Fibroblast of mammary gland (primary cell): ENCODE results near the gene IQUB.
"Not testable (repeated sequence)": the region's sequence is repeated elsewhere in the genome, so short reads cannot be mapped to it uniquely, and the experiment has no call there.

Experiments used
- DNase-seq: peaks from one replicate; pipeline ENCODE4 v3.0.0-alpha.2; 2010; ENCODE audit warnings: low read depth
- H3K4me3 ChIP-seq: 2 replicates; pipeline ENCODE4 v1.5.1; 2011; ENCODE audit warnings: low read depth, mild to moderate bottlenecking, low read length, moderate library complexity; ENCODE audit not compliant: control insufficient read depth
- CTCF ChIP-seq: conservative IDR thresholded peaks from 2 replicates; pipeline ENCODE4 v1.5.1; 2011; ENCODE audit warnings: low read depth, low read length, inconsistent platforms; ENCODE audit not compliant: control insufficient read depth, insufficient read depth

Gene IQUB

GRCh38 chr7:123533929-123534382, 439 bp downstream of the IQUB start:
- no peak for DNase-seq
- H3K4me3 ChIP-seq, result peak overlapping the region; percentile 61
- no peak for TF ChIP-seq CTCF

GRCh38 chr7:123533553-123533917, 860 bp downstream of the IQUB start:
- no peak overlapping the region for H3K4me3 ChIP-seq
- DNase-seq, result no peak
- TF ChIP-seq CTCF, result no peak

GRCh38 chr7:123532788-123533552, 1.4 kb downstream of the IQUB start:
- peak overlapping the region; percentile 27 for H3K4me3 ChIP-seq
- DNase-seq, result peak; percentile 27

- DNase-seq, result not testable (repeated sequence)
- H3K4me3 ChIP-seq, result peak overlapping the region; percentile 33
These were observed 2.1 kb downstream of the IQUB start for GRCh38 chr7:123532343-123532742.

- not testable (repeated sequence) for DNase-seq
These were observed 4.3 kb downstream of the IQUB start for GRCh38 chr7:123530035-123530591.

GRCh38 chr7:123528265-123528664, 6.1 kb downstream of the IQUB start:
- TF ChIP-seq CTCF, result no peak
- no peak for DNase-seq
- no peak overlapping the region for H3K4me3 ChIP-seq

More at GRCh38 chr7:123530035-123530591, 4.3 kb downstream of the IQUB start:
- H3K4me3 ChIP-seq, result not testable (repeated sequence)

GRCh38 chr7:123527712-123528225, 6.6 kb downstream of the IQUB start:
- not testable (repeated sequence) for H3K4me3 ChIP-seq, DNase-seq

GRCh38 chr7:123526533-123526932, 7.9 kb downstream of the IQUB start:
- DNase-seq, result not testable (repeated sequence)

GRCh38 chr7:123522066-123522465, 12.3 kb downstream of the IQUB start:
- no peak overlapping the region for H3K4me3 ChIP-seq
- no peak for TF ChIP-seq CTCF
- peak; percentile 8 for DNase-seq

More at GRCh38 chr7:123526533-123526932, 7.9 kb downstream of the IQUB start:
- not testable (repeated sequence) for H3K4me3 ChIP-seq
